Muscle of leg (tissue), 11 donors: ENCODE results near the gene RERE. TPM values are rescaled to one million over a fixed set of nuclear protein-coding genes. Genes with fewer than 3 reads are reported as not detected.
A peak's percentile ranks its signal among the peaks of the same experiment; 100 is the strongest.

Source experiments
- DNase-seq: peaks from one replicate; pipeline ENCODE4 v3.0.0; 2013
- H3K27ac ChIP-seq: one replicate; pipeline ENCODE4 v1.5.1; 2013; ENCODE audit warnings: mild to moderate bottlenecking, low read length, control low read depth
- H3K27me3 ChIP-seq: one replicate; pipeline ENCODE4 v1.6.1; 2013; ENCODE audit warnings: low read length; ENCODE audit not compliant: control insufficient read depth, insufficient read depth
- H3K36me3 ChIP-seq: one replicate; pipeline ENCODE4 v1.6.1; 2013; ENCODE audit warnings: low read length; ENCODE audit not compliant: control insufficient read depth, insufficient read depth
- H3K4me1 ChIP-seq: one replicate; pipeline ENCODE4 v1.6.1; 2013; ENCODE audit warnings: low read length; ENCODE audit not compliant: control insufficient read depth, insufficient read depth
- H3K4me3 ChIP-seq: one replicate; pipeline ENCODE4 v1.5.1; 2013; ENCODE audit warnings: low read length, control low read depth
- H3K9me3 ChIP-seq: replicated peaks from 2 replicates; pipeline ENCODE4 v1.6.1; 2013; ENCODE audit warnings: low read depth, low read length; ENCODE audit not compliant: control insufficient read depth
- WGBS: methylation state at CpG from one replicate; pipeline ENCODE4 v1.1.5; 2013; ENCODE audit warnings: missing lambda C conversion rate; ENCODE audit not compliant: insufficient coverage; 5-methylcytosine and 5-hydroxymethylcytosine counted together
- polyA plus RNA-seq, 8 donors: library from polyadenylated mRNA; unstranded; fragments of 120-200 nt; gene quantifications; one replicate each; pipeline versions ENCODE4 v1.2.1 to v1.2.3, GENCODE V29; 2013; ENCODE audit warnings: inconsistent platforms in 1 of 8, low replicate concordance in 1 of 8; ENCODE audit not compliant: insufficient read length in 8 of 8, insufficient read depth in 1 of 8
- total RNA-seq: library from RNA; stranded (reverse); fragments of 120-200 nt; gene quantifications from one replicate; pipeline ENCODE4 v1.2.4, GENCODE V29; 2013

The RERE gene
- total and polyA plus RNA-seq, 9 donors, result 63.7 to 102 (median 82.8) TPM

GRCh38 chr1:8427986-8428385 lies 389.5 kb downstream of the RERE start:
- Histone ChIP-seq H3K4me3 (no peak overlapping the region), H3K9me3 (no peaks in the 10 kb centered on the region), H3K4me1 (peaks cover 20% of the 10 kb centered on the region), H3K27me3 (no peaks in the 10 kb centered on the region), H3K27ac (peak overlapping the region; percentile 68), H3K36me3 (peaks cover 2% of the 10 kb centered on the region)
- 78% methylated on average over 4 of the region's 5 CpGs for WGBS
- peak; percentile 36 for DNase-seq

- Histone ChIP-seq H3K9me3 (no peaks in the 10 kb centered on the region), H3K4me3 (no peak overlapping the region), H3K36me3 (peaks cover 2% of the 10 kb centered on the region), H3K27me3 (no peaks in the 10 kb centered on the region), H3K27ac (peak overlapping the region; percentile 37), H3K4me1 (peaks cover 20% of the 10 kb centered on the region)
- WGBS, result 61% methylated on average over 3 of the region's 5 CpGs
- peak; percentile 64 for DNase-seq
Measured at GRCh38 chr1:8427493-8427892, 389.9 kb downstream of the RERE start.

GRCh38 chr1:8426996-8427395 lies 390.4 kb downstream of the RERE start:
- H3K4me3 ChIP-seq, result no peak overlapping the region
- 93% methylated on average over 3 of the region's 4 CpGs for WGBS
- H3K36me3 ChIP-seq, result peaks cover 2% of the 10 kb centered on the region
- no peaks in the 10 kb centered on the region for H3K27me3 ChIP-seq
- H3K9me3 ChIP-seq, result no peaks in the 10 kb centered on the region
- peaks cover 20% of the 10 kb centered on the region for H3K4me1 ChIP-seq
- H3K27ac ChIP-seq, result peak overlapping the region; percentile 37
- no peak for DNase-seq

GRCh38 chr1:8425781-8426161 lies 391.7 kb downstream of the RERE start:
- Histone ChIP-seq H3K9me3 (no peaks in the 10 kb centered on the region), H3K27me3 (no peaks in the 10 kb centered on the region), H3K4me1 (peaks cover 24% of the 10 kb centered on the region), H3K4me3 (no peak overlapping the region), H3K27ac (no peak overlapping the region), H3K36me3 (peaks cover 2% of the 10 kb centered on the region)
- WGBS, result 88% methylated on average over 1 of the region's 3 CpGs
- DNase-seq, result no peak

DNA sequence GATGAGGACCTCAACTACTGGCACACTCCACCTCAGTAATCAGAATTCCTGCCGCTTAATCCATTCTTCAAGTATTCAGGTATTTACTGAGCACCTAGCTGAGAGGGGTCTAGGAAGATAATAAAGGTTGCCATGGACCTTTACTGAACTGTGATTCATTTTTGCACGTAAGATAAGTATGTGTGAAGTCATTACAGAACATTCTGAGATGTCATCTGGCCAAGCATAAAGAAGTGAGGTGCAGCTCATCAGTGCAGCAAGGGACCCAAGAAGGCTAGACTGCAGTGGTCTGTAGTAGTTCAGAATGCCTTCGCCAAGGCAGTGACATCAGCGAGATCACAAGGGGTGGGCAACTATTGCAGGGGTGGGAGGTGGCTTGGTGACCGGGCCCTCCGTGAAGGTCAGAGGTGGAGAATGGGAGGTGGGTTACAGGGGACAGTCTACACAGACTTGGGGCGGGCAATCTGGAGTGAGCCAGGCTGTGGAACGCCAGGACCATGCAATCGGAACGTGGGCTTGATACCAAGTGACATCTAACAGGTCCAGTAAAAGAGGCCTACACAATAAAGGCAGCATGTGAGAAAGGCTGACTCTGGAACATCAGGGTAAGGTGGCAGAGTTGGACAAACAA lies 392.2 kb downstream of the RERE start:
- Histone ChIP-seq H3K4me3 (no peak overlapping the region), H3K4me1 (peaks cover 27% of the 10 kb centered on the region), H3K27ac (peak overlapping the region; percentile 85), H3K9me3 (no peaks in the 10 kb centered on the region), H3K27me3 (no peaks in the 10 kb centered on the region), H3K36me3 (peaks cover 4% of the 10 kb centered on the region)
- WGBS, result 86% methylated on average over 7 of the region's 10 CpGs
- DNase-seq, result no peak

GRCh38 chr1:8424539-8425116 lies 392.8 kb downstream of the RERE start:
- H3K27me3 ChIP-seq, result no peaks in the 10 kb centered on the region
- peaks cover 9% of the 10 kb centered on the region for H3K36me3 ChIP-seq
- WGBS, result 43% methylated on average over 8 of the region's 9 CpGs
- peak; percentile 72 for DNase-seq
- peaks cover 33% of the 10 kb centered on the region for H3K4me1 ChIP-seq
- no peaks in the 10 kb centered on the region for H3K9me3 ChIP-seq
- H3K4me3 ChIP-seq, result peak overlapping the region; percentile 61
- peak overlapping the region; percentile 85 for H3K27ac ChIP-seq

DNA sequence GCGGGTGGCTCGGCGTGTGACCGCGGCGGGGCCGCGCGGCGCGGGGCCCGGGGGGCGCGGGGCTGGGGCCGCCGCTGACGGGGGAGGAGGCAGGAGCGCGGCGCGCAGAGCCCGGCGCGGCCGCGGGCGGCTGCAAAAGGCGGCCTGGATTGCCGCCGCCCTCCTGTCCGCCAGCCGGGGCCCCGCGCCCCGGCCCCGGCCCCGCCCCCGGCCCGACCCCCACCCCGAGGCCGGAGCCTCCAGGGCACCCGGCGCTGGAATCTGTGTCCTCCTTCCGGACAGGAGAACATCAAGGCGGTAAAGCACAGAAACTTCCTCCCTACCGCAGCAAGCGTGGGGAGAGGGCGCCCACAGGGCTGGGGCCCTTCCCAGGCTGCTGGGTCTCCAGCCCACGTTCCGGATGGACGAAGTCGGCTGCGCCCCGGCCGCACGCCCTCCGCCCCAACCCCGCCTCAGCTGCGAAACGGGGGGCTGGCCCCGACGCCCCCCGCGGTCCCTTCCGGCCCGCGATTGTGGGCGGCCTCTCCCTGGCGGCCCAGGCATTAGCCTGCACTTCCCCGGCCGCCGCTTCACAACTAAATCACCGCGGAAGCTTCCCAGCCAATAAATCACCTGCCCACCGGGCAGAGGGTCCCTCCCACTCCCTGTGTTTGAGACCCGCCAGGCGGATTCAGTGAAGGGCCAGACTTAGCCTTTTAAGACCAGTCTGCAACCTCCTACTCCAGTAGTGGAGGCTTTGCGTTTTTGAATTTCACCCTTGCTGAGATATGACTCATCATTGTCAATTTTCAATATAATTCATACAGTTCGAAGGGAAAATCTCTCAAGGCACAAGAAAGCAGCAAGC lies 393.5 kb downstream of the RERE start:
- H3K9me3 ChIP-seq, result no peaks in the 10 kb centered on the region
- H3K27me3 ChIP-seq, result no peaks in the 10 kb centered on the region
- peak; percentile 82 for DNase-seq
- H3K4me1 ChIP-seq, result peaks cover 34% of the 10 kb centered on the region
- peak overlapping the region; percentile 95 for H3K27ac ChIP-seq
- peak overlapping the region; percentile 82 for H3K4me3 ChIP-seq
- under 1% methylated on average over 67 of the region's 79 CpGs for WGBS
- peaks cover 13% of the 10 kb centered on the region for H3K36me3 ChIP-seq

DNA sequence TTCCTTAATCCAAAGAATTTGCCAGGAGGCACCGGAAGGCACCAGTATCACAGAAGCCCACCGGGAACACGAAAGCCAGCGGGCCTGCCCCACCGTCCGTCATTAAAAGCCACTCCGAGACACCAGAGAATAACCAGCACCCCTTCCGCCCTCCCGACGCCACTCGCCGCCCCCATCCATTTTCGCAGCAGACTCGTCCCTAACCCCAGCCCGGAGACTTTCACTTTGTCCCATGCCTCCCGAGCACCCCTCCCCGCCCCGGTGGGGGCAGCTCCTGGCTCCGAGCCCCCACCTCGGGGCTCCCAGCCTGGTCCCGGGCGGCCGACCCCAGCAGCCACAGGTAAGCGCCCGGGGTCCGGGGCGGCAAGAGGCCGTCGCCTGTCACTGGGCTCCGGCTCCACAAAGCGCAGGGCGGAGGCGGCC lies 394.2 kb downstream of the RERE start:
- no peaks in the 10 kb centered on the region for H3K9me3 ChIP-seq
- under 1% methylated on average over 33 of the region's 33 CpGs for WGBS
- no peaks in the 10 kb centered on the region for H3K27me3 ChIP-seq
- DNase-seq, result no peak
- H3K36me3 ChIP-seq, result peaks cover 17% of the 10 kb centered on the region
- H3K4me3 ChIP-seq, result peak overlapping the region; percentile 82
- peaks cover 34% of the 10 kb centered on the region for H3K4me1 ChIP-seq
- peak overlapping the region; percentile 95 for H3K27ac ChIP-seq

GRCh38 chr1:8422510-8423268 lies 394.8 kb downstream of the RERE start:
- peaks cover 22% of the 10 kb centered on the region for H3K36me3 ChIP-seq
- H3K27ac ChIP-seq, result peak overlapping the region; percentile 95
- peak; percentile 67 for DNase-seq
- H3K9me3 ChIP-seq, result no peaks in the 10 kb centered on the region
- 0% methylated on average over 12 of the region's 19 CpGs for WGBS
- no peaks in the 10 kb centered on the region for H3K27me3 ChIP-seq
- H3K4me1 ChIP-seq, result peaks cover 36% of the 10 kb centered on the region
- peak overlapping the region; percentile 82 for H3K4me3 ChIP-seq
